GM12873 (cell line): Measurements from ENCODE around the gene ITM2C.
A peak's percentile ranks its signal among the peaks of the same experiment; 100 is the strongest.

Source experiments
- CTCF ChIP-seq: IDR thresholded peaks from 2 replicates; pipeline ENCODE4 v1.5.1; 2012; ENCODE audit warnings: low read depth, mild to moderate bottlenecking, moderate library complexity, low read length, control low read depth; ENCODE audit not compliant: insufficient read depth; ENCODE audit errors: missing control alignments

The ITM2C gene

DNA sequence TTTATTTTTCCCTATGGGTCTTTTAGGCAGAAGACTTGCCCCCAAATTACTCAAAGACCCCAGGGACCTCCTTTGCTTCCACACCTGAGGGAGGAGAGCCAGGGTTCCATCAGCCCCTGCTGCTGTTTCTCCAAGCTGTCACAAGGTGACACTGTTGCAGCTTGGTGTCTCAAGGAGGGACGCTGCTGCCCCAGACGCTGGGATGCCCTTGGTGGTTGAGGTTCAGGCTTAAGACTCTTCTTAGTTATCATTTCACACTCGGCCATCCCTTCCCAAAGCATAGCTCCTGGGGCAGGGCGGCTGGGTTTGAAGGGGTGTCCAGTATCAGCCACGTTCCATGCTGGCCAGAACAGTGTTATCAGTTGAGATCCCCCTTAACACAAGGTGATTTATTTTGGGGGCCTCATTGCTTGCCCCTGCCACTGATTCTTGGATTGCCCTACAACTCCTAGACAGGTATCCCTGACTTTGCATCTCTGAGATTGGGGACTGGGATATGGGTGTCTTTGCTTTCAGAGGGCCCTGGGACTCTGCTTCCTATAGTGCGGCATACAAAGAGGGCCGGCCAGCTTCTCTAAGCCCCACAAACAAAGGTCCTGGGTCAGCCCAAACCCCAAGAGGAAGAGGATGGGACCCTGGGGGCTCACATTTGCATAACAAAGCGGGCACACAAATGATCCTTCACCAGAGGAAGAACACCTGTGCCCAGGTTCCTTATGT lies 37.6 kb downstream of the ITM2C start:
- TF ChIP-seq CTCF, result peak; percentile 96

DNA sequence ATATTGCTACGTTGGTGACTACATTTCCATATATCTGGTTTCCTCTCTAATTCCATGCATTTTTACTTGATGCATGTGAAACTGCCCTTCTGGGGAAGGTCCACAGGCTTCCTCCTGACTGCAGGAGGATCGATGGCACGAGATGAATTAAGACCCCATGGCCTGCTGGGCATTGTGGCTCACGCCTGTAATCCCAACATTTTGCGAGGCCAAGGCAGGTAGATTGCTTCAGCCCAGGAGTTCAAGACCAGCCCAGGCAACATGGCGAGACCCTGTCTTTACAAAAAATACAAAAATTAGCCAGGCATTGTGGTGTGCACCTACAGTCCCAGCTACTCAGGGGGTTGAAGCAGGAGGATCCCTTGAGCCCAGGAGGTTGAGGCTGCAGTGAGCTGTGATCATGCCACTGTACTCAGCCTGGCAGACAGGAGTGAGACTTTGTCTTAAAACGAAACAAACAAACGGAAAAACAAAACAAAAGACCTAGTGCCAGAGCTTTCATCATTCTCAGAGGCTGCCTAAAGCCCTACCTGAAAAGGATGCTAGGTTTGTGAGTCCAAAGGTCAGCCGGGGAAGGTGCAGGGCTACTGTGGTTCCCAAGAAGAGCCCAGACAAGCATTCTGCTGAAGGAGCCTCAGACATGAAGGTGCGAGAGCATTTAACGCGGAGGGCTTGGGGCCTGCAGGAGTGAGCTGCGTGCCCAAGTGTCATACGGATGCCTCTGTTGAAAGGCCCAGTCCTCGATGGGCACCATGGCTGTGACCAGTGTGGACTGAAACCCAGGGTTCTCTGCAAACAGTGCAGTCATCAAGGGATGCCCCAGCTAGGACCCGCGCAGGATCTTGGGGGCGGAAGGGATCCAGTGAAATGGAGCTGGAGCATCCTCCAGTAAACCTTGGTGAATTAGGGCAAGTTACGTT lies 38.7 kb downstream of the ITM2C start:
- TF ChIP-seq CTCF, result no peak

GRCh38 chr2:230904856-230905447 lies 40.2 kb downstream of the ITM2C start:
- no peak for TF ChIP-seq CTCF

- no peak for TF ChIP-seq CTCF
Measured at GRCh38 chr2:230905448-230906421, 41.0 kb downstream of the ITM2C start.

DNA sequence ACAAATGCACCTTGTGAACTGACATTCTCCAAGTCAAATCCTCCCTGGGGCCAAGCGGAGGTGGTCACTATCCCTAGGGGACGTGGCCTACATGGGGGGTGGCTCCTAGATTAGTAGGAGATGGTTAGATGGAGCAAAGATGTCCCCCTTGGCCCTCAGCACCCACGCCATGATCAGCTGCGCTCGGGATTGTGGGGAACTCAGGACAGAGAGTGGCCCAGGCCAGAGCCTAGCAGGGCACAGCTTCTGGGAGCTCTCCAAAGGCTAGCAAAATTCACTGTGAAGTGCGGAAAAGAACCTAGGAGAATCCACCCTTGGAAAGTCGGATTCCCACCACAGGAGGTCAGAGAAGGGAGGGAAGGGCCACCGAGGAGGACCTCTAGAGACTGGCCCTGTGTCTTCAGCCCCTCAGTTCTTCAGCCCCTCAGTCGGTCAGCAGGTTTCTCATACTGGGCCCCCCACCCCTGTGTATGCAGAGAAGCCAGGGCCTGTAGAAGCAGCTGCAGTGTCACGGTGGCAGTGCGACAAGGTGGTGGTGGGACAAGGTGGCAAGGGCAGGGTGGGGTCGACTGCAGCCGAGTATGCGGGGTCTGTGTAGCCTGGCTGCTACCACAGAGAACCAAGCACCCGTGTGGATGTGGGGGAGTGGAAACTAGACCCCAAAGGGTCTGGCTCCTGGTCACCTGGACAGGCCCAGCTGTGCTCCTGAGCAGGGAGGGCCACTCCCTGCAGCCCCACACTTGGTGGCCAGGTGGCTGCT lies 41.9 kb downstream of the ITM2C start:
- TF ChIP-seq CTCF, result no peak

- no peak for TF ChIP-seq CTCF
Measured at GRCh38 chr2:230907361-230908091, 42.8 kb downstream of the ITM2C start.
